Measurements from ENCODE around the gene TRMT6. TPM values are rescaled to one million over a fixed set of nuclear protein-coding genes. Genes with fewer than 3 reads are reported as not detected.
A peak's percentile ranks its signal among the peaks of the same experiment; 100 is the strongest.

Gene TRMT6
- total RNA-seq, 1 donor, result 5.4 TPM

DNA sequence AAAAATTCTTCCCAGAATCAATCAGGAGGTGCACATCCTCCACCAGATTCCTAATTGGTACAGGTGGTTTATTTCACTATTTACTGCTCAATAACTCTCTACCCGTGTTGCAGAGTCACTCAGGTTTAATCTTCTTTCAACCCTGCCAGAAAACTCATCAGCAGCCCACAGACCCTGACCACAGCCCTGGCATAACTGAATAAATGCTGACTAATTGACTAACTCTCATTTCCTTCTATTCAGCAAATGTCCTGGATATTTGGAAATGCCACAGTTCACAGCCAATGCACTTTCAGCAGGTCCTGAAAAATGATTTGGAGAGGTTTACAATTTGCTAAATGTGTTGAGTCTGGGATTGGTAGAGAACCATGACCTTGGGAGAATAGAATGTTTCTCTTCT, 62.3 kb downstream of the TRMT6 start:
- Histone ChIP-seq H3K27me3 (ENCODE audit: insufficient read depth, low read length) (peaks cover 10% of the 10 kb centered on the region), H3K4me2 (ENCODE audit: insufficient read depth, low read length) (no peak overlapping the region), H3K36me3 (ENCODE audit: insufficient read depth, low read length) (no peaks in the 10 kb centered on the region), H3K79me2 (ENCODE audit: insufficient read depth, low read length) (no peaks in the 10 kb centered on the region), H3K27ac (ENCODE audit: low read depth, low read length) (no peak overlapping the region), H3K4me1 (ENCODE audit: insufficient read depth, low read length) (no peaks in the 10 kb centered on the region), H3K9me3 (ENCODE audit: low read depth, low read length) (no peaks in the 10 kb centered on the region), H4K20me1 (ENCODE audit: insufficient read depth, low read length) (no peaks in the 10 kb centered on the region), H3K4me3 (ENCODE audit: insufficient read depth, low read length) (no peak overlapping the region), H2AFZ (ENCODE audit: low read length) (no peak overlapping the region)
- DNase-seq (ENCODE audit: insufficient read length, low spot score, missing footprints), result no peak
- TF ChIP-seq, protein P1, sequence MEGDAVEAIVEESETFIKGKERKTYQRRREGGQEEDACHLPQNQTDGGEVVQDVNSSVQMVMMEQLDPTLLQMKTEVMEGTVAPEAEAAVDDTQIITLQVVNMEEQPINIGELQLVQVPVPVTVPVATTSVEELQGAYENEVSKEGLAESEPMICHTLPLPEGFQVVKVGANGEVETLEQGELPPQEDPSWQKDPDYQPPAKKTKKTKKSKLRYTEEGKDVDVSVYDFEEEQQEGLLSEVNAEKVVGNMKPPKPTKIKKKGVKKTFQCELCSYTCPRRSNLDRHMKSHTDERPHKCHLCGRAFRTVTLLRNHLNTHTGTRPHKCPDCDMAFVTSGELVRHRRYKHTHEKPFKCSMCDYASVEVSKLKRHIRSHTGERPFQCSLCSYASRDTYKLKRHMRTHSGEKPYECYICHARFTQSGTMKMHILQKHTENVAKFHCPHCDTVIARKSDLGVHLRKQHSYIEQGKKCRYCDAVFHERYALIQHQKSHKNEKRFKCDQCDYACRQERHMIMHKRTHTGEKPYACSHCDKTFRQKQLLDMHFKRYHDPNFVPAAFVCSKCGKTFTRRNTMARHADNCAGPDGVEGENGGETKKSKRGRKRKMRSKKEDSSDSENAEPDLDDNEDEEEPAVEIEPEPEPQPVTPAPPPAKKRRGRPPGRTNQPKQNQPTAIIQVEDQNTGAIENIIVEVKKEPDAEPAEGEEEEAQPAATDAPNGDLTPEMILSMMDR (IDR thresholded peaks at IDR 0.05; ENCODE audit: extremely low read depth, low read depth, low read length), result no peak

DNA sequence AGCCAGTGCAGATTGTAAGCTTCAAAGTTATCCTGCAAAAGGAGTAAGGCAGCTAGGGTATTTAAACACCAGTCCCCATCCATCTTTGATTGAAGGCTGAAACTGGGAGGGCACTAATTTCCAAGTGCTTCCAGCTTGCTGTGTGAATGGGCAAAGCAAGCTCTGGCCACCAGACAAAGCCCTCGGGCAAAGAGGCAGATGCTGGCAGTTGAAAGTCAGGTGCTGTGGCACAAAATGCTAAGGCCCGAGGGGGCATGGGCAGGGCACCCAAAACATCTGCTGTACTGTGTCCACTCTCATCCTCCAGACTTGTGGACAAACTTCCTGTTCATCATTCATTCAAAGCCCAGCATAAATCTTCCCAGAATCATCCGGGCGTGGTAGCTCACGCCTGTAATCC, 62.9 kb downstream of the TRMT6 start:
- Histone ChIP-seq H3K9me3 (ENCODE audit: low read depth, low read length) (no peaks in the 10 kb centered on the region), H3K4me3 (ENCODE audit: insufficient read depth, low read length) (no peak overlapping the region), H3K36me3 (ENCODE audit: insufficient read depth, low read length) (no peaks in the 10 kb centered on the region), H4K20me1 (ENCODE audit: insufficient read depth, low read length) (no peaks in the 10 kb centered on the region), H3K79me2 (ENCODE audit: insufficient read depth, low read length) (no peaks in the 10 kb centered on the region), H2AFZ (ENCODE audit: low read length) (no peak overlapping the region), H3K27me3 (ENCODE audit: insufficient read depth, low read length) (peaks cover 10% of the 10 kb centered on the region), H3K4me2 (ENCODE audit: insufficient read depth, low read length) (no peak overlapping the region), H3K27ac (ENCODE audit: low read depth, low read length) (no peak overlapping the region), H3K4me1 (ENCODE audit: insufficient read depth, low read length) (no peaks in the 10 kb centered on the region)
- no peak for DNase-seq (ENCODE audit: insufficient read length, low spot score, missing footprints)
- TF ChIP-seq, protein P1 (IDR thresholded peaks at IDR 0.05; ENCODE audit: extremely low read depth, low read depth, low read length), result no peak

Small RNAs within 50 kb of the gene (small RNA-seq; reads per million reads assigned to genes)
- gene RF00019 (not detected), gene RNU1-55P (1.5 reads per million, percentile 51 among the genes with 10 or more reads in this experiment)

Other genes with a start within 250 kb of the TRMT6 start
- 1.4 and 1.5 TPM in 2 replicates for gene SHLD1, start 200.1 kb downstream of the TRMT6 start, total RNA-seq
- not detected in 2 replicates for gene CHGB, start 39.0 kb downstream of the TRMT6 start, total RNA-seq
- gene MCM8, start 119 bp upstream of the TRMT6 start, total RNA-seq, result 3.3 and 3.5 TPM in 2 replicates
- gene CRLS1, start 55.6 kb upstream of the TRMT6 start, total RNA-seq, result 37.6 and 42.1 TPM in 2 replicates
- gene LRRN4, start 103.5 kb upstream of the TRMT6 start, total RNA-seq, result not detected in 2 replicates
- 2.1 and 2.5 TPM in 2 replicates for gene FERMT1, start 172.5 kb upstream of the TRMT6 start, total RNA-seq

All from osteoblast (primary cell).